K562 (cell line): ENCODE measurements around the gene GLCCI1. TPM values are rescaled to one million over a fixed set of nuclear protein-coding genes. Genes with fewer than 3 reads are reported as not detected.

ENCODE experiments used
- GMEB1 ChIP-seq: fragments of 250-450 bp; sonication (Bioruptor Pico); IDR thresholded peaks from 2 replicates; pipeline ENCODE4 v1.4.0; 2020; ENCODE audit warnings: mild to moderate bottlenecking
- KDM4B ChIP-seq, 2 experiments: fragments of 450-650 bp in 1 of 2; sonication (generic) in 1 of 2; IDR thresholded peaks; 2 replicates each; pipeline ENCODE4 v1.6.1; 2016 to 2017; ENCODE audit warnings: borderline replicate concordance in 2 of 2, antibody characterized with exemption in 1 of 2, low read depth in 1 of 2, mild to moderate bottlenecking in 1 of 2
- NR3C1 ChIP-seq: sonication (generic); formaldehyde crosslinking; IDR thresholded peaks from 2 replicates; pipeline ENCODE4 v1.8.1; 2022; ENCODE audit warnings: missing genetic modification reagents
- PBX2 ChIP-seq, 2 experiments: IDR thresholded peaks in 1 of 2; conservative IDR thresholded peaks in 1 of 2; 2 replicates each; pipeline ENCODE4 v1.6.1; 2016; ENCODE audit warnings: low read depth in 2 of 2, mild to moderate bottlenecking in 1 of 2, missing compliant biosample characterization in 1 of 2, missing genetic modification characterization in 1 of 2, moderate library complexity in 1 of 2
- SMAD2 ChIP-seq: fragments of 150-350 bp; IDR thresholded peaks from 2 replicates; pipeline ENCODE4 v1.6.1; 2014; ENCODE audit warnings: low read depth, mild to moderate bottlenecking, low read length
- WHSC1 ChIP-seq: IDR thresholded peaks from one replicate; pipeline ENCODE4 v1.6.1; 2012; ENCODE audit warnings: low read length, control low read depth, inconsistent platforms
- ZNF143 ChIP-seq: sonication (generic); formaldehyde crosslinking; IDR thresholded peaks from 2 replicates; pipeline ENCODE4 v1.9.0; 2022; ENCODE audit warnings: mild to moderate bottlenecking, missing genetic modification reagents
- ZNF24 ChIP-seq: fragments of 450-650 bp; IDR thresholded peaks from 2 replicates; pipeline ENCODE4 v1.6.1; 2016
- polyA plus RNA-seq, 8 experiments: library from polyadenylated mRNA; depleted of rRNA in 4 of 8; stranded (reverse) in 5 of 8; unstranded in 3 of 8; fragments of >200 nt; fragmentation: Nextera tagmentation in 2 of 8; fragmentation: Illumina TruSeq in 1 of 8; extraction: Ambion mirVana in 2 of 8; extraction: Trizol in 1 of 8; gene quantifications; 2 replicates each; pipeline versions ENCODE4 v1.2.1 to v1.2.3, GENCODE V29; 2011 to 2014; ENCODE audit warnings: inconsistent platforms in 1 of 8, missing spikeins in 1 of 8
- total RNA-seq, 7 experiments: library from RNA; depleted of rRNA in 6 of 7; stranded (reverse); fragments of >200 nt in 6 of 7; fragmentation: Illumina TruSeq in 2 of 7; extraction: Trizol in 2 of 7; gene quantifications; 2 replicates each; pipeline versions ENCODE4 v1.2.1 to v1.2.3, GENCODE V29; 2011 to 2021; ENCODE audit warnings: low replicate concordance in 1 of 7

The GLCCI1 gene
- total and polyA plus RNA-seq, 9 of the 15 experiments (the other 6 are each of a cell fraction or from before 2014, with no cell fraction given): 2.7 to 11.9 (median 7.2) TPM

- TF ChIP-seq GMEB1 (CRISPR knock-in tag) (no peak), SMAD2 (no peak), ZNF143 (CRISPR knock-in tag) (no peak), KDM4B (IDR thresholded peaks at IDR 0.05; ENCODE audit: borderline replicate concordance in 2 of 2, low read depth in 1 of 2) (no peak), NR3C1 (CRISPR knock-in tag) (no peak), PBX2 (CRISPR knock-in tag; IDR thresholded peaks at IDR 0.05; ENCODE audit: low read depth) (no peak), PBX2 (tag; conservative IDR thresholded peaks at IDR 0.05; ENCODE audit: low read depth) (no peak), WHSC1 (no peak), ZNF24 (no peak)
Measured at GRCh38 chr7:8115547-8116402, 147.2 kb downstream of the GLCCI1 start (continued).
